Measurements from ENCODE around the gene C10orf120.

Gene C10orf120

GRCh38 chr10:122707535-122707934 lies 7.9 kb upstream of the C10orf120 start:
- H3K27ac ChIP-seq (ENCODE audit: low read depth, low read length), result no peak overlapping the region
- H3K36me3 ChIP-seq (ENCODE audit: control insufficient read depth, low read length), result no peaks in the 10 kb centered on the region
- H3K27me3 ChIP-seq (ENCODE audit: control insufficient read depth, low read length), result no peaks in the 10 kb centered on the region
- no peaks in the 10 kb centered on the region for H3K9me3 ChIP-seq (ENCODE audit: control insufficient read depth, insufficient read depth, low read length)
- no peaks in the 10 kb centered on the region for H4K20me1 ChIP-seq (ENCODE audit: control insufficient read depth, insufficient read depth, low read depth, low read length)
- H3K4me1 ChIP-seq (ENCODE audit: control insufficient read depth, low read length), result no peaks in the 10 kb centered on the region
- no peaks in the 10 kb centered on the region for H3F3A ChIP-seq (ENCODE audit: control insufficient read depth, insufficient read depth)
- no peak overlapping the region for H3K4me2 ChIP-seq (ENCODE audit: low read length)
- no peaks in the 10 kb centered on the region for H3K9me2 ChIP-seq (replicated peaks; ENCODE audit: control insufficient read depth, low read length)
- no peaks in the 10 kb centered on the region for H3K79me2 ChIP-seq (ENCODE audit: control insufficient read depth, low read length)
- no peak for TF ChIP-seq EZH2phosphoT487 (IDR thresholded peaks at IDR 0.05; ENCODE audit: borderline replicate concordance, low read length)
- TF ChIP-seq, protein P1, sequence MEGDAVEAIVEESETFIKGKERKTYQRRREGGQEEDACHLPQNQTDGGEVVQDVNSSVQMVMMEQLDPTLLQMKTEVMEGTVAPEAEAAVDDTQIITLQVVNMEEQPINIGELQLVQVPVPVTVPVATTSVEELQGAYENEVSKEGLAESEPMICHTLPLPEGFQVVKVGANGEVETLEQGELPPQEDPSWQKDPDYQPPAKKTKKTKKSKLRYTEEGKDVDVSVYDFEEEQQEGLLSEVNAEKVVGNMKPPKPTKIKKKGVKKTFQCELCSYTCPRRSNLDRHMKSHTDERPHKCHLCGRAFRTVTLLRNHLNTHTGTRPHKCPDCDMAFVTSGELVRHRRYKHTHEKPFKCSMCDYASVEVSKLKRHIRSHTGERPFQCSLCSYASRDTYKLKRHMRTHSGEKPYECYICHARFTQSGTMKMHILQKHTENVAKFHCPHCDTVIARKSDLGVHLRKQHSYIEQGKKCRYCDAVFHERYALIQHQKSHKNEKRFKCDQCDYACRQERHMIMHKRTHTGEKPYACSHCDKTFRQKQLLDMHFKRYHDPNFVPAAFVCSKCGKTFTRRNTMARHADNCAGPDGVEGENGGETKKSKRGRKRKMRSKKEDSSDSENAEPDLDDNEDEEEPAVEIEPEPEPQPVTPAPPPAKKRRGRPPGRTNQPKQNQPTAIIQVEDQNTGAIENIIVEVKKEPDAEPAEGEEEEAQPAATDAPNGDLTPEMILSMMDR (IDR thresholded peaks at IDR 0.05; ENCODE audit: low read depth, low read length, poor library complexity, severe bottlenecking), result no peak
- H3K4me3 ChIP-seq (ENCODE audit: low read length), result no peak overlapping the region

- no peak overlapping the region for H3K27ac ChIP-seq (ENCODE audit: low read depth, low read length)
- H3K4me3 ChIP-seq (ENCODE audit: low read length), result no peak overlapping the region
- no peaks in the 10 kb centered on the region for H3K9me2 ChIP-seq (replicated peaks; ENCODE audit: control insufficient read depth, low read length)
- H3K4me1 ChIP-seq (ENCODE audit: control insufficient read depth, low read length), result no peaks in the 10 kb centered on the region
- H3K79me2 ChIP-seq (ENCODE audit: control insufficient read depth, low read length), result no peaks in the 10 kb centered on the region
- no peaks in the 10 kb centered on the region for H3K36me3 ChIP-seq (ENCODE audit: control insufficient read depth, low read length)
- TF ChIP-seq, protein P1 (IDR thresholded peaks at IDR 0.05; ENCODE audit: low read depth, low read length, poor library complexity, severe bottlenecking), result no peak
- no peak for TF ChIP-seq EZH2phosphoT487 (IDR thresholded peaks at IDR 0.05; ENCODE audit: borderline replicate concordance, low read length)
- H3K4me2 ChIP-seq (ENCODE audit: low read length), result no peak overlapping the region
- H3K27me3 ChIP-seq (ENCODE audit: control insufficient read depth, low read length), result no peaks in the 10 kb centered on the region
- H3F3A ChIP-seq (ENCODE audit: control insufficient read depth, insufficient read depth), result no peaks in the 10 kb centered on the region
- H3K9me3 ChIP-seq (ENCODE audit: control insufficient read depth, insufficient read depth, low read length), result no peaks in the 10 kb centered on the region
- H4K20me1 ChIP-seq (ENCODE audit: control insufficient read depth, insufficient read depth, low read depth, low read length), result no peaks in the 10 kb centered on the region
These were observed 7.3 kb upstream of the C10orf120 start for GRCh38 chr10:122706947-122707346.

DNA sequence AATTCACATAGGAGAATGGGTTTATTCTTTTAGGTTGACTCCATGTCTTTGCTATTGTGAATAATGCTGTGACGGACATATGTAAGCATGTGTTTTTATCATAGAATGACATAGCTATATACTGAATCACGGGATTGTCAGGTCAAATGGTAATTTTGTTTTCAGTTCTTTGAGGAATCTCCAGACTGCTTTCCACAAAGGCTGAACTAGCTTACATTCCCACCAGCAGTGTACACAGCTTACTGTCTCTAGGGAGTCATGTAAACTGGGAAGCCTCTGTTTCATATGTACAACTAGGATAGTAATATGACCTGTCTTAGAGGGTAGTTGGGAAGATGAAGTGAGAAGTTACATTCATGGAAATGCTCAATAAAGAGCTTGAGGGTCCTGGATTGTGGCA lies 6.8 kb upstream of the C10orf120 start:
- no peaks in the 10 kb centered on the region for H3K9me2 ChIP-seq (replicated peaks; ENCODE audit: control insufficient read depth, low read length)
- H3K36me3 ChIP-seq (ENCODE audit: control insufficient read depth, low read length), result no peaks in the 10 kb centered on the region
- H3K27ac ChIP-seq (ENCODE audit: low read depth, low read length), result no peak overlapping the region
- no peaks in the 10 kb centered on the region for H3K4me1 ChIP-seq (ENCODE audit: control insufficient read depth, low read length)
- H3K79me2 ChIP-seq (ENCODE audit: control insufficient read depth, low read length), result no peaks in the 10 kb centered on the region
- no peaks in the 10 kb centered on the region for H3K27me3 ChIP-seq (ENCODE audit: control insufficient read depth, low read length)
- H3F3A ChIP-seq (ENCODE audit: control insufficient read depth, insufficient read depth), result no peaks in the 10 kb centered on the region
- no peak overlapping the region for H3K4me2 ChIP-seq (ENCODE audit: low read length)
- no peak overlapping the region for H3K4me3 ChIP-seq (ENCODE audit: low read length)
- H3K9me3 ChIP-seq (ENCODE audit: control insufficient read depth, insufficient read depth, low read length), result no peaks in the 10 kb centered on the region
- TF ChIP-seq, protein P1 (IDR thresholded peaks at IDR 0.05; ENCODE audit: low read depth, low read length, poor library complexity, severe bottlenecking), result no peak
- no peak for TF ChIP-seq EZH2phosphoT487 (IDR thresholded peaks at IDR 0.05; ENCODE audit: borderline replicate concordance, low read length)
- H4K20me1 ChIP-seq (ENCODE audit: control insufficient read depth, insufficient read depth, low read depth, low read length), result no peaks in the 10 kb centered on the region

All from DOHH2 (cell line).